COLO829 (cell line): ENCODE results near the gene UNC45B.
A peak's percentile ranks its signal among the peaks of the same experiment; 100 is the strongest.
"Not testable (repeated sequence)": the region's sequence is repeated elsewhere in the genome, so short reads cannot be mapped to it uniquely, and the experiment has no call there.

Experiments
- DNase-seq: peaks from one replicate; pipeline ENCODE4 v3.0.0; 2012; ENCODE audit warnings: low spot score

UNC45B gene, protein sequence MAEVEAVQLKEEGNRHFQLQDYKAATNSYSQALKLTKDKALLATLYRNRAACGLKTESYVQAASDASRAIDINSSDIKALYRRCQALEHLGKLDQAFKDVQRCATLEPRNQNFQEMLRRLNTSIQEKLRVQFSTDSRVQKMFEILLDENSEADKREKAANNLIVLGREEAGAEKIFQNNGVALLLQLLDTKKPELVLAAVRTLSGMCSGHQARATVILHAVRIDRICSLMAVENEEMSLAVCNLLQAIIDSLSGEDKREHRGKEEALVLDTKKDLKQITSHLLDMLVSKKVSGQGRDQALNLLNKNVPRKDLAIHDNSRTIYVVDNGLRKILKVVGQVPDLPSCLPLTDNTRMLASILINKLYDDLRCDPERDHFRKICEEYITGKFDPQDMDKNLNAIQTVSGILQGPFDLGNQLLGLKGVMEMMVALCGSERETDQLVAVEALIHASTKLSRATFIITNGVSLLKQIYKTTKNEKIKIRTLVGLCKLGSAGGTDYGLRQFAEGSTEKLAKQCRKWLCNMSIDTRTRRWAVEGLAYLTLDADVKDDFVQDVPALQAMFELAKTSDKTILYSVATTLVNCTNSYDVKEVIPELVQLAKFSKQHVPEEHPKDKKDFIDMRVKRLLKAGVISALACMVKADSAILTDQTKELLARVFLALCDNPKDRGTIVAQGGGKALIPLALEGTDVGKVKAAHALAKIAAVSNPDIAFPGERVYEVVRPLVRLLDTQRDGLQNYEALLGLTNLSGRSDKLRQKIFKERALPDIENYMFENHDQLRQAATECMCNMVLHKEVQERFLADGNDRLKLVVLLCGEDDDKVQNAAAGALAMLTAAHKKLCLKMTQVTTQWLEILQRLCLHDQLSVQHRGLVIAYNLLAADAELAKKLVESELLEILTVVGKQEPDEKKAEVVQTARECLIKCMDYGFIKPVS

DNA sequence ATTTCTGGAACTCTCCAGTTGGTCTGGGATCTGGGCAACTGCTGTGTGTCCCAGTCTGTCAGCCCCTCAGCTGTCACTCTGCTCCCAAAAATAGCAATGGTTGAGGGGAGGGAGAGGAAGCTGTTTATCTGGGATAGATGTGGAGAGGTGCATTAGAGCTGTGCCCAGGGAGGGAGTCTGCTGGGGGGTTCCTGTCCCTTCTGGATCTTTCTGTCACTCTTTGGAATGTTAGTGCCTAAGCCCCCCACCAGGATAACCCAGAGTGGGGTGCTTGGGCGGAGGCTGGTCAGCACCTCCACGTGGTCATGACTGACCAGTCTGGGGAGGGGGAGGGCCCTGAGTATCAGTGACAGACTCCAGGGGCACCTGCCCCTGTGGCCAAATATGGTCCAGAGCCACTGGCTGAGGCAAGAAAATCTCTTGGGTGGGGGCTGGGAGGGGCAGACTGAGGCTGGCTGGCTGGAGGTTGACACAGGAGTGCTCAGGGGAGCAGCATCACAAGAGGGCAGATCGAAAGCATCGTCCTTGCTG lies at the start of gene UNC45B:
TSS of gene UNC45B (plus strand) at position 443 of the 531 bp plus-strand sequence. CDS start 447 bp downstream, outside the sequence.
- DNase-seq: no peak

DNA sequence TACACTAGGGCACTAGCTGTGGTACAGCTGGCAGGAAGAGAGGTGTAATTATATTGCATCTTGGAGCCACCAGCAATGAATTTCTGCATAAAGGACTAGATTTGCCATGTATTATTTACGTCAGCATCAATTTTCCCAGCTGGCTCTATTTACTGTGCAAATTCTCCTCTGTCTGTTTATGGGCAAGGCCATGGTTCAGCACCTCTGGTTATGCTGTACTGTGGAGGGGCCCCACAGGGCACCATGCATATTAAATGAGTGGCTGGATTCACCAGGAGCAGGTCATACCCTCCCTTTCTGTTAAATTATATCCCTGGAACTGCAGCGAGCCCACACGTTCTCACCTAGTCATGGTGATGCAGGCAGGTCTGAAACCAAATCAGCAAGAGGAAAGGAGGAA lies 47.7 kb upstream of the UNC45B start:
- DNase-seq: no peak

DNA sequence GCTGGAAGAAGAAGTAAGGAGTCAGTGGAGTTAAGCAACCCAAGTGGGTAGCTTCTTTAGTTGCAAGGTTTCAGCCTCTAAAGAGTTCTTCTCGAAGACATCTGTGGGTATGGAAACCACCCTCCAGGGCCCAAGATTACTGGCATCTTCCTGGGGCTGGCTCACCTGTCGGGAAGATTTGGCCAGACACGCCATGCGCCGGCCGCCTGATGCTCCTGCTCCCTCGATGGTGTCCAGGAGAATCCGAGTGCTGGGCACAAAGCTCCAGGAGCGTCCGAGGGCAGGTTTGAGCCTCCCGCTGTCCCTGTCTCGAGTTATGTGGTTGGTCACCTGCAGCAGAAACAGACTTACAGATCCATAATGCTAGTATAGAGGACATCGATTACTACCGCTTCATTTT lies 46.6 kb upstream of the UNC45B start:
- DNase-seq: no peak

DNA sequence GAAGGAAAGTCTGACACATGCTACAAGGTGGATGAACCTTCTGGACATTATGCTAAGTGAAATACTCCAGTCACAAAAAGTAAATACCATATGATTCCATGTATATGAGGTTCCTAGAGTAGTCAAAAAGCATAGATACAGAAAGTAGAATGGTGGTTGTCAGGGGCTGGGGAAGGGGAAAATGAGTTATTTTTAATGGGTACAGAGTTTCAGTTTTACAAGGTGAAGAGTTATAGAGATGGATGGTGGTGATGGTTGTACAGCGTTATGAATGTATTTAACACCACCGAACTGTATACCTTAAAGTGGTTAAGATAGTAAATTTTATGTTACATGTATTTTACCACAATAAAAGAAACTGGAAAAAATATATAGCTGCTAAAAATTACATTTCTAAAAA lies 45.9 kb upstream of the UNC45B start:
- DNase-seq: no peak

DNA sequence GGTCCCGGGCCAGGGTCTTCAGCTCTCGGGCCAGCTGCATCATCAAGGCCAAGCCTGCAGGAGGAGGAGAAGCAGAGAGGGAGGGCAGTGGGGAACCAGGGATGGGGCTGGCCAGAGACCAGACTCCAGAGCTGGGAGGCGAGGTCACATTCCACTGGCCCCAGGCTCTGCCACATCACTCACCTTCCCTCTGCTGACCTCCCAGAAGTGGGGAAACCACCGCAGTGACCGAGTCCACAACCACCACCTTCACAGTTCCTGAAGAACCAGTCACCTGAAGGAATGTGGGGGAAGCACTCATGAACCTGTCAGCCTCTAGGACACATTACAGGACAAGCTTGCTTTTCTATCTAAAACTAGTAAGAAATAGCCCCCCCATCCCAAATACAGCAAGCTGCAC lies 44.3 kb upstream of the UNC45B start:
- DNase-seq: no peak

DNA sequence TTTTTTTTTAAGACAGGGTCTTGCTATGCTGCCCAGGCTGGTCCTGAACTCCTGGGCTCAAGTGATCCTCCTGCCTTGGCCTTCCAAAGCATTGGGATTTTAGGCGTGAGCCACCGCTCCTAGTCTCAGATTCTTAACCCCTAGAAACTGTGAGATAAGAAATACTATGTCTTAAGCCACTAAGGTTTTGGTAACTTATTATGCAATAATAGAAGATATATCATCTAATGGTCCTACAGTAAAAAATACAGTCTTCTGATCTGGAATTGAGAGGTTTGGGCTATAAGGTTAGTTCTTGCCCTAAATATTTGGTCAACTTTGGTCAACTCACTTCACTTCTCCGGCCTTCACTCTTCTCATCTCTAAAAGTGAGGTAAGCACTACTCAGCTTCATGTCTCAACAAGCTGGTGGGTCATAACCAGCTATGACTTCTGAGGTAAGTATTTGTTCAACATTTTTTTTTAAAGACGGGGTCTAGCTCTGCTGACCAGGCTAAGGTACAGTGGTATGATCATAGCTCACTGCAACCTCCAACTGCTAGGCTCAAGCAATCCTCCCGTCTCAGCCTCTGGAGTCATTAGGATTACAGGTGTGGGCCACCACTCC lies 42.7 kb upstream of the UNC45B start:
- no peak for DNase-seq

DNA sequence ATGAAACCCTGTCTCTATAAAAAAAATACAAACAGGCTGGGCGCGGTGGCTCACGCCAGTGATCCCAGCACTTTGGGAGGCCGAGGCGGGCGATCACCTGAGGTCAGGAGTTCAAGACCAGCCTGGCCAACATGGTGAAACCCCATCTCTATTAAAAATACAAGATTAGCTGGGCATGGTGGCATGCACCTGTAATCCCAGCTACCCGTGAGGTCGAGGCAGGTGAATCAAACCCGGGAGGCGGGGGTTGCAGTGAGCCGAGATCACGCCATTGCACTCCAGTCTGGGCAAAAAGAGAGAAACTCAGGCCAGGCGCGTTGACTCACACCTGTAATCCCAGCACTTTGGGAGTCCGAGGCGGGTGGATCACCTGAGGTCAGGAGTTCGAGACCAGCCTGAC lies 36.8 kb upstream of the UNC45B start:
- DNase-seq: not testable (repeated sequence)

DNA sequence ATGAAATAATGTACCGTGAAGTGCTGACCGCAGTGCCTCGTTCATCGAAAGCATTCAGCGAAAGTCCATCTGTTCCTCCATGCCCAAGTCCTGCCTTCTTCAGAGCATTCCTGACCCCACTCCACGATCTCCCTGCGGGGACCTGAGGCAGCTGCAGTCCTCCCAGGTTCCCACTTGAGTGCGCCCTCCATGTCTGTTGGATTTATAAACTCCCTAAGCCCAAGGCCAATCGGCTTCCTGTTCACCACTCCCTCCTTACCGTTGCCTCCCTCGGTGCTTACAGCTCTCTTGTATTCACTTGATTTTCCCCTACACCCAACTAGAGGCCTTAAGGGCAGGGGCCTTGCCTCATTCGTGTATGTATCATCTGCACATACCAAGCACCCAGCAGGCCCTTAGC lies 30.8 kb upstream of the UNC45B start:
- no peak for DNase-seq

DNA sequence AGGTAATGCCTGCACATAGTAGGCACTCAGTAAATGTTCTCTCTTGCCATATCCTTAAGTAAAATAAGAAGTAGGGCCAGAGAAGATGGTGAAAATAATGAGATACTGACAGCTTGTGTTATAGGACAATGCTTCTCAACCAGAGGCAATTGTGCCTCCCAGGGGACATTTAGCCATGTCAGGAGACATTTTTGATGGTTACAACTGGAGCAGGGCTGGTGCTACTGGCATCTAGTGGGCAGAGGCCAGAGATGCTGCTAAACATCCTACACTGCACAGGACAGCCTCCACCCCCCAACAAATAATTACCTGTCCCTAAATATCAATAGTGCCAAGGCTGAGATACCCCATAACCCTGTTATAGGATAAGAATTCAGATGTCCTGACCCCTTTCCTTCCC lies 29.6 kb upstream of the UNC45B start:
- DNase-seq: peak; percentile 28

DNA sequence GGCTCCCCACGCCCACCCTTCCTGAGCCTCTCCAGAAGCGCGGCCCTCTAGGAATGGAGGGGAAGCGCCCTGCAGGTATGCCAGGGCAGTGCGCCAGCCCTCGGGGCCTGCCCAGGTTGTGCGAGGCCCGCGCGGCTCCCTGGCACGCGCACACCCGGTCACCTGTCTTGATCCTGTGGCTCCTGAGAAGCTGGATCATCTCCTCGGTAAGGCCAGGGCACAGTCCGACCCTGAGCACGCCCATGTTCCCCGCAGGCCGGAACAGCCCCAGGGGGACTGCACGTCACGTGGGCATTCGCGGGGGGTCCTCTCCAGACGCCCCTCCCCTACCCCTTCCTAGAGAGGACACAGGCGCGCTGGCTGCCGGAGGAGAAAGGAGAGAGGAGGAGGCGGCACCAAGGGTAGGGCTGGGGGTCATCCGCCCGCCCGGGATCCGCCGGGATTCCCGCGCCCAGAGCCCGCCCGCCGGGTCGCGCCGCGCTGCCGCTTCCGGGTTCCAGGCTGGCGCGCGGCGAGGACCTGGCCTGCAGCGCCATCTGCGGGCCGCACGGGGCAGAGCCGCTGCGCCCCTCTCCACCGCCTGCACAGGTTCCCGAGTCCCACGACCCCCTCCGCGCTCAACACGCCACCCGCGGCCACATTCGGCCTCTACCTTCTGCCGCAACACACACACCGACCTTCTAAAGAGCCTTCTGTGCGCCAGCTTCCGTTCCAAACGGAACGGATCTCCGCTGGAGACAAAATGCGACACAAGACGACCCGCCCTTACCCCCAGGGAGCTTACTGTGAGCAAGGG lies 28.0 kb upstream of the UNC45B start, which contains the start of gene RAD51D:
TSS of gene RAD51D (minus strand) at position 491 of the 796 bp plus-strand sequence. CDS start at position 244, 247 bp downstream.
- DNase-seq: peak; percentile 62

DNA sequence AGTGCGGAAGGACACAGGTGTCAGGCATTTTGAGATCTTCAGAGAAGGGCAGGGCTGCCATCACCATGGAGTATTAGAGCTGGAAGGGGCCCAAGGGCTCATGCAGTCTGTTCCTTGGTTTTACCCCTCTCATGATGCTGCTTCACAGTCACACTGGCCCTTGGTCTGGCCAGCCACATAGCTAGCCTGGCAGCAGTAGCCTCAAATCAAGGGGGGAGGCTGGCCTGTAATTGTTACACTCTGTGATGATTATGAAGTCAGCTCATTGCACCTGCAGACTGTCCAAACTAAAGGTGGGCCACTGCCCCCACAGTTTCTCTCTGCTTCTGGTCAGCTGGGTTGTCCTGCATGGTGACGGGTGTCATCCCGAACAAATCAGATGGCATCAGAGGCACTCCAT lies 26.3 kb upstream of the UNC45B start, which contains the start of gene FNDC8:
TSS of gene FNDC8 (plus strand) at position 301 of the 400 bp plus-strand sequence. CDS start at position 380, 79 bp downstream.
- DNase-seq: no peak

DNA sequence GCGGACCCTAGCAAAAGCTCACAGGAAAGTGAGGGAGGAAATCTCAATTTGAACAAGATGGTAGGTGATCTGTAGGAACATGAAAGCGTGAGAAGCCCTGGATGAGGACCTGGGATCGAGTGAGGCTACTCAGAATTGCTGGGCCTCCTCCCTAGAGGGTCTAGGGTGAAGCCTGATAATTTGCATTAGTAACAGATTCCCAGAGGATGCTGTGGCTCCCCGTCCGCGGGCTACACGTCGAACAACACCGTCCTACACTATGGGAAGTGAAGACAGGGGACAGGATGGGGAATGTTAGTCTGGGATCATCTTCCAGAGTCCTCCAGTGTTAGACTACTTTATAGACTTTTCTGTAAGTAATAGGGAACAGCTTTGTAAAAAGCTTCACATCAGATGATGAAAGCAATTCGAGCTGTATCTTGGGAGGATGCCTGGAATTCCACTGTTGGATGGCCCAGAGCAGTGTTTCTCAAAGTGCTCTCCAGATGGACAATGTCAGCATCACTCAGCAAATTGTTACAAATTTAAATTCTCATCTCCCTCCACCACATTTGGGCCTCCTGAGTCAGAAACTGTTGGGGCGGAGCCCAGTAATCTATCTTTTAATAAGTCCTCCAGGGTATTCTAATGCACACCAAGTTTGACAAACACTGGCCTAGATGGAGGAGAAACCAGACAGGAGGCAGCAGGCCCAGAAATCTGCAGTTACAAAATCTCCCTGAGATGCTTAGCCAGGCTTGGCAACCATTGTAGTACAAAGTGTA lies 19.7 kb upstream of the UNC45B start:
- DNase-seq: no peak

DNA sequence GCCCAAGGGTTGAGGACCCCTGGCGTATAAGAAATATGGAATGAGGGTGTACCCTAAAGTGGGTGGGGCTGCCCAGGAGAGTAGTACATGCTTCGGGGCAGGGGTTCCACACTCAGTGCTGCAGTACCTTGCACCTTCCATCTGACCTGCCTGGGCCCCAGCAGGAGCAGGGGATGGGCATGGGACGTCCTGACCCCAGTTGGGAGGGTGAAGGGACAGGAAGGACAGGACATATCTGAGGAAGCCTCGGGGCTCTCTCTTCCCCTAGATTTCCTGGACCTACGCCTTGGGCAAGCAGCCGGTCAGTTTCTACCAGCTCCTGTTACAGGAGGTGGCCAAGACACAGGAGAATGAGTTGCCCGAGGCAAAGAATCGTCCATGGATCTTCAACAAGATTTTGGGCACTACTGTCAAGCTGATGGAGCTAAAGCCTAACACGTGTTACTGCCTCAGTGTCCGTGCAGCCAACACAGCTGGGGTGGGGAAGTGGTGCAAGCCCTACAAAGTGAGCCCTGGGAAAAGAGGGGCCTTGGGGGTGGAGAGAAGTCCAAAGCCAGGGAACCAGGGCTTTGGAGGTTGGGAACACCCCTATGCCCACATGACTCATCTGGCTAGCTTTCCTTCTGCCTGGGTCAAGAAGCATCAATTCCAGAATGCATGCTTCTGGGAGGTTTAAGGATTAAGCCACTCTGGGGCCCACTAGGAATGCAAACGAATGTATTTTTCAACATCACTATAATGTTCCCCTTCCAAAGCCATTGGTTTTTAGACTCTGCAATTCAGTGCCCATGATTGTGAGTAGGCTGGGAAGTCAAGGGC lies 18.3 kb upstream of the UNC45B start:
- no peak for DNase-seq

DNA sequence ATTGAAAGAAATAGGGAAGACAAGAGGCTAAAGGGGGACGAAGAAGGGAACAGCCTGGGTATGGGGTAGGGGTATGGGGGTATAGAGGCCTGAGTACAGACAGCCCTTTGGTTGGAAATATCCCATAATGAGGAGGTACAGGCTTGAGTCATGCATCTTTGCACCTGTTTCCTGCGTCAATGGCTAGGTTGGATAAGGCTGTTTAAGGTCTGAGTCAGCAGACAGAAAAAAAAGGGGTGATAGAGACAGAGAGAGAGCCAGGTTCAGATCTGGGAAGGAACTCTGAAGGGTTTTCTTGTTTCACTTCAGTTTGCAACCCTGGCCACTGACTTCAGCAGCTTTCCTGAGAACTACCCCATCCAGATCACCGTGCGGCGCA lies 17.7 kb upstream of the UNC45B start:
- DNase-seq: no peak

DNA sequence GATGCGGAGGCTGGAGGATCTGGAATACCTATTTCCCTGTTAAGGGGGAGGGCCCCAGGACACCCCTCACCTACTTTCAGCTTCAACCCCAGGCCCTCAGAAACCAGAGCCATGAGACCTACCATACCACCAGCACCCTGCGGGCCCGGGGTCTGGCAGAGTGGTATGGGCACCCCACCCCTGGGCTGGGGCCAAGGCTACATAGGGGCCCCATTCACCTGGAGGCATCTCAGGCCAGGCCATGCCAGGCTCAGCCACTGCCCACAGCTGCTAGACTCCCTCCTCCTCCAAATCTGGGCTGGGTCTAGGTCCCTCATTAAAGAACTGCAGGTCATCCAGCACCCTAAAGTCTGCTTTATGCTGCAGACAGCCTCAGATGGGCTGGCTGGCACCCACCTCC lies 17.2 kb upstream of the UNC45B start:
- no peak for DNase-seq

DNA sequence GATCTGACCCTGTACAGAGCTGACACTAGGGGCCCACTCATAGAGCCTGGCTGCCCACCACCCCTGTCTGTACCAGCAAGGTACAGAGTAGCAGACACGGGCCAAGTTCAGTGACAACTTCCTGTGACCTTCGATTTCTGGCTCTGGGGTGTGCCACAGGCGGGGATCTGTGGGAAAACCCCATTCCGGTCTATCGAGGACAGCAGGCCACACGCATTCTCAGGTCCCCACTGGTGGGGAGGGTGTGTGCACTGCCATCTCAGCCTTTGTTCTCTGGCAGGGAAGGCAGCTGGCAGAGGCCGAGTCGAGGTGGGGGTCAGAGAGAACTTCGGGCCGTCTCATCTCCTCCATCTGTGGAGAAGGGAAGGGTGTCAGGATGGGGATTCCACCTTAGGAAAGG lies 15.5 kb upstream of the UNC45B start:
- no peak for DNase-seq

DNA sequence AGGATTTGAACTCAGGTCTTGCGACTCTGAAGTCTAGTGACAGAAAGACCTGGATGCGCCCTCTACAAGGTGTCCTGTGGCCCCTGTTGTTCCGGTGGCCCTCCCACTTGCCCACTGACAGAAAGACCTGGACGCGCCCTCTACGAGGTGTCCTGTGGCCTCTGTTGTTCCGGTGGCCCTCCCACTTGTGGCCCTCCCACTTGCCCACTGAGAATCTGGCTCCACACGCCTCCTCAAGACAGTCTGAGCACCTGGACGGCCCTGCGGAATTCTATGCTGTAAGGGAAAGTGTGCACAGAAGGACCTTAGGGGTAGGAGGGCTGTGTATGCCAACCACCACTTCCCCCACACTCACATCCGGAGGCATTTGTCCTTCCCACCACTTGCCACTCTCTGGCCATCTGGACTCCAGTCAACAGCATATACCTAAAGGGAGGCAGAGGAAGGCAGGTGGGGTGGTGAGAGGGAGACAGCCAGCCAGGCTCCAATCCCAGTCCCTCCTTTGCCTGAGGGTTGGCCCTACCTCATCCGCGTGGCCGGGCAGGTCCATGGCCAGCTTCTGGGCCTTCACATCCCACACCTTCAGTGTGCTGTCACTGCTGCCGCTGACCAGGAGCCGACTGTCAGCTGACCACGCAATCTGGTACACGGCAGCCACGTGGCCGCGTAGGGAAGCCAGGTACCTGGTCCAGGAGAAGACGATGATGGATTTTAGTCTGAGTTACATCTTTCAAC lies 14.6 kb upstream of the UNC45B start:
- DNase-seq: no peak

DNA sequence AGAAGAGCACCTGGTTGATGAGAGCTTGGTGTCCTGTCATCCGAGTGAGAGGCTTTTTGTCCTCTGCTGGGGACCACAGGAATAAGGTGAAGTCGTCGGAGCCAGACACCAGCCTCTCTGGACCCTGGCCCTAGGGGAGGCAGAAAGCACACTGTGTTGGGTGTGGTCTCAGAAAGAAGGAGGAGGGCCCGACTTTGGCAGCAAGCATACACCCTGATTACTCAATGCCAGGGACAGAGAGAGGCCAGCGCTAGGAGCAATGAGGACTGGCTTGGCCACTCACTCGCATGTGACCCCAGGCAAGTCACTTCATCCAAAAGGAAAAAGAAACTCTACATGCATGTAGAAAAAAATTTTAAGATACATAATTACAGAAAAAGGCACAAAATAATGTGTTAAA lies 12.3 kb upstream of the UNC45B start:
- no peak for DNase-seq

DNA sequence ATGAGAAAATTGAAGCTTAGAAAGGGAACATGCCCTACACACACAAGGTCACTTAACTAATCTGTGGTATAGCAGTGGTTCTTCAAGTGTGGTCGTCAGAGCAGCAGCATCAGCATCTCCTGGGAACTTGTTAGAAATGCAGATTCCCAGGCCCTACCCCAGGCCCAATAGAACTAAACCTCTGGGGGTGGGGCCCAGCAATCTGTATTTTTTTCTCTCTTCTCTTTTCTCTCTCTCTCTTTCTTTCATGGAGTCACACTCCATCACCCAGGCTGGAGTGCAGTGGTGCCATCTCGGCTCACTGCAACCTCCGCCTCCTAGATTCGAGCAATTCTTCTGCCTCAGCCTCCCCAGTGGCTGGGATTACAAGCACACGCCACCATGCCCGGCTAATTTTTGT lies 9.4 kb upstream of the UNC45B start:
- DNase-seq: no peak
